Measurements from ENCODE around the gene RGSL1.

GRCh38 chr1:182404781-182405180 lies 45.2 kb upstream of the RGSL1 start:
- TF ChIP-seq EZH2phosphoT487 (IDR thresholded peaks at IDR 0.05; ENCODE audit: insufficient read depth, low read depth) (no peak), EZH2 (IDR thresholded peaks at IDR 0.05; ENCODE audit: insufficient read depth, poor library complexity, severe bottlenecking) (no peak)

Measured in GM23248 (cell line).